ENCODE data around the gene FGR.
A peak's percentile ranks its signal among the peaks of the same experiment; 100 is the strongest.

The FGR gene

GRCh38 chr1:27599605-27600497 is 35.1 kb downstream of the FGR start:
- no peak for DNase-seq

GRCh38 chr1:27598902-27599528 is 36.0 kb downstream of the FGR start:
- DNase-seq, result peak; percentile 39

GRCh38 chr1:27598295-27598687 is 36.7 kb downstream of the FGR start:
- no peak for DNase-seq

GRCh38 chr1:27597516-27598294 is 37.3 kb downstream of the FGR start:
- no peak for DNase-seq

- no peak for DNase-seq
Observed at GRCh38 chr1:27596986-27597385, 38.0 kb downstream of the FGR start.

GRCh38 chr1:27596261-27596660 is 38.7 kb downstream of the FGR start:
- DNase-seq, result no peak

GRCh38 chr1:27595597-27595996 is 39.4 kb downstream of the FGR start:
- DNase-seq, result no peak

GRCh38 chr1:27594564-27595510 is 40.1 kb downstream of the FGR start:
- DNase-seq, result no peak

GRCh38 chr1:27593678-27594563 is 41.1 kb downstream of the FGR start:
- no peak for DNase-seq

GRCh38 chr1:27592931-27593677 is 41.9 kb downstream of the FGR start:
- no peak for DNase-seq

- peak; percentile 75 for DNase-seq
Observed at GRCh38 chr1:27592232-27592930, 42.6 kb downstream of the FGR start.

- DNase-seq, result peak; percentile 56
Observed at GRCh38 chr1:27591622-27592021, 43.4 kb downstream of the FGR start.

GRCh38 chr1:27590917-27591508 is 44.0 kb downstream of the FGR start:
- no peak for DNase-seq

GRCh38 chr1:27589841-27590426 is 45.1 kb downstream of the FGR start:
- peak; percentile 32 for DNase-seq

- no peak for DNase-seq
Observed at GRCh38 chr1:27589441-27589840, 45.5 kb downstream of the FGR start.

- no peak for DNase-seq
Observed at GRCh38 chr1:27588256-27589232, 46.4 kb downstream of the FGR start.

- no peak for DNase-seq
Observed at GRCh38 chr1:27585684-27586083, 49.3 kb downstream of the FGR start.

- DNase-seq, result no peak
Observed at GRCh38 chr1:27584453-27584852, 50.5 kb downstream of the FGR start.
